Adrenal gland (tissue), 5 donors: ENCODE measurements around the gene CD48.

ENCODE experiments used
- POLR2A ChIP-seq, 2 donors: fragments of 450-650 bp; IDR thresholded peaks; one replicate each; pipeline ENCODE4 v1.6.1; 2017; ENCODE audit warnings: antibody characterized with exemption in 2 of 2, mild to moderate bottlenecking in 2 of 2, moderate library complexity in 1 of 2
- TF ChIP-seq, protein P1 (sequence below), 6 experiments: fragments of 450-650 bp in 4 of 6; fragments of 200-600 bp in 2 of 6; sonication (generic) in 1 of 6; IDR thresholded peaks; 1 replicate in 5 of 6; 2 replicates in 1 of 6; pipeline versions ENCODE4 v1.5.1 to v1.8.0; 2016 to 2021; ENCODE audit warnings: antibody characterized with exemption in 6 of 6, mild to moderate bottlenecking in 2 of 6, moderate library complexity in 1 of 6
- donor health status: DM: no; HTN: no; CAD: no.

DNA sequence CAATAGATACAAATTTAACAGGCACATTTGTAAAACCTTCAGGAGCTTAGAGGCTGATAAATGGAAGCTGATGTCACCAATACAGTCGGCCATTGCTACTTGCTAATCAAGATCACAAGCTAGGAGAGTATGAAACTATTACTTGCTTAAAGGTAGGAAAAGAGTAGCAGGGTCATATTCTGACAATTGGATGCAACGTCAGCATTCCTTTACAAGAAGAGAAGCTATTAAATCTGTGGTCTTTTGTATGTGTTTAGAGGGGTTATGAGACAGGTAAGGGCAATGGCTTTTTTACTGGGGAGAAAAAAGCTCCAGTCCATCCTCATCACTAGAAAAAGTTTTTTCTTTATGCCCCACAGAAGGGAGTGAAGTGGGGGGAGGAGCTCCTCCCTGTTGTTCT is 11.7 kb upstream of the CD48 start:
- TF ChIP-seq, protein P1, sequence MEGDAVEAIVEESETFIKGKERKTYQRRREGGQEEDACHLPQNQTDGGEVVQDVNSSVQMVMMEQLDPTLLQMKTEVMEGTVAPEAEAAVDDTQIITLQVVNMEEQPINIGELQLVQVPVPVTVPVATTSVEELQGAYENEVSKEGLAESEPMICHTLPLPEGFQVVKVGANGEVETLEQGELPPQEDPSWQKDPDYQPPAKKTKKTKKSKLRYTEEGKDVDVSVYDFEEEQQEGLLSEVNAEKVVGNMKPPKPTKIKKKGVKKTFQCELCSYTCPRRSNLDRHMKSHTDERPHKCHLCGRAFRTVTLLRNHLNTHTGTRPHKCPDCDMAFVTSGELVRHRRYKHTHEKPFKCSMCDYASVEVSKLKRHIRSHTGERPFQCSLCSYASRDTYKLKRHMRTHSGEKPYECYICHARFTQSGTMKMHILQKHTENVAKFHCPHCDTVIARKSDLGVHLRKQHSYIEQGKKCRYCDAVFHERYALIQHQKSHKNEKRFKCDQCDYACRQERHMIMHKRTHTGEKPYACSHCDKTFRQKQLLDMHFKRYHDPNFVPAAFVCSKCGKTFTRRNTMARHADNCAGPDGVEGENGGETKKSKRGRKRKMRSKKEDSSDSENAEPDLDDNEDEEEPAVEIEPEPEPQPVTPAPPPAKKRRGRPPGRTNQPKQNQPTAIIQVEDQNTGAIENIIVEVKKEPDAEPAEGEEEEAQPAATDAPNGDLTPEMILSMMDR (IDR thresholded peaks at IDR 0.05), result no peak
- no peak for TF ChIP-seq POLR2A (IDR thresholded peaks at IDR 0.05)
